Non-pigmented ciliary epithelial cell (primary cell): ENCODE measurements around the gene NT5M.

ENCODE experiments used
- DNase-seq: peaks from one replicate; pipeline ENCODE4 v3.0.0-alpha.2; 2010; ENCODE audit warnings: low read depth

NT5M gene

GRCh38 chr17:17395246-17395802 lies 92.2 kb downstream of the NT5M start:
- DNase-seq = no peak

GRCh38 chr17:17395885-17396284 lies 92.7 kb downstream of the NT5M start:
- DNase-seq = no peak
